NCI-H1694 (cell line): ENCODE measurements around the gene YEATS2.

Experiments used
- DNase-seq: peaks from one replicate; lab custom pipeline; 2025; lab: John Stamatoyannopoulos, UW

YEATS2 gene

GRCh38 chr3:183837390-183837789 lies 139.8 kb downstream of the YEATS2 start:
- no peak for DNase-seq

- DNase-seq = no peak
Measured at GRCh38 chr3:183837894-183838293, 140.3 kb downstream of the YEATS2 start.

DNA sequence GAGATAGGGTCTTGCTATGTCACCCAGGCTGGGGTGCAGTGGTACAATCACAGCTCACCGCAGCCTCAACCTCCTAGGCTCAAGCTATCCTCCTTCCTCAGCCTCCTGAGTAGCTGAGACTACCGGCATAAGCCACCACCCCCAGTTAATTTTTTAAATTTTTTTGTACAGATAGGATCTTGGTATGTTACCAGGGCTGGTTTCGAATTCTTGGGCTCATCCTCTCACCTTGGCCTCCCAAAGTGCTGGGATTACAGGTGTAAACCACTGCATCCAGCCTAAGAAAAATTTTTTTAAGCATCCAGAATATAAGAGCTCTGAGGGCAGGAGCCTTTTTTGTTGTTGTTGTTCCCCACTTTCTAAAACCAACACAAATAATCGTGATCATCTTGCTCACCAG lies 142.2 kb downstream of the YEATS2 start:
- DNase-seq = no peak

GRCh38 chr3:183844606-183845005 lies 147.0 kb downstream of the YEATS2 start:
- no peak for DNase-seq

GRCh38 chr3:183845090-183845489 lies 147.5 kb downstream of the YEATS2 start:
- no peak for DNase-seq

DNA sequence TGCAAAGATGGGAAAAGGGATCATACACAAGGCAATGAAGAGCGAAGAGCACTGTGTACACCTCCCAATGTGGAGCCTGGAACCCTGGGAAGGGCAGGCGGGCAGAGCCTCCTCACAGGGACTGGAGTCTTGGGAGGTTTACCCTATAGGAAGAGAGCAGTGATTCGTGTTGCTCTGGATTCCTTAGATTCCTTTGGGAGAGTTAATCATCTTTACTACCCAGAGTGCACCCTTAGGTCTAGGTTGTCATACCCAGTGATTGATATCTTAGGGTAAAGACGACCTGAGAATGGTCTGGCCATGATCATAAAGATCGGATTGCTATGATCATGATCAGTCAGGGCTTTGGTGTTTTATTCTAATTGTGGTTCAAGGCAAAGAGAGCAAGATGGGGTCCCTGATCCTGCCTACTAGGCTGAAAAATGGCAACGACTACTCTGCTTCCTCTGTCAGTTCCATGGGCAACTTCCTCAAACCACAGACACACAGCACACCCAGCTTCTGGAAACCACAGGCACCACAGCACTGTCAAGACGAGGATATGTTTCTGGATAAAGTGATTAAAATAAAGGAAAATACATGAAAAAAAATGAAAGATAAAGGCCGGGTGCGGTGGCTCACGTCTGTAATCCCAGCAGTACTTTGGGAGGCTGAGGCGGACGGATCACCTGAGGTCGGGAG lies 148.2 kb downstream of the YEATS2 start:
- DNase-seq = no peak

GRCh38 chr3:183854318-183855035 lies 156.9 kb downstream of the YEATS2 start:
- no peak for DNase-seq

GRCh38 chr3:183857863-183858262 lies 160.3 kb downstream of the YEATS2 start:
- no peak for DNase-seq
